Tibial nerve (tissue), 4 donors: ENCODE measurements around the gene QSER1. TPM values are rescaled to one million over a fixed set of nuclear protein-coding genes. Genes with fewer than 3 reads are reported as not detected.

Experiments
- DNase-seq, 2 donors: peaks; one replicate each; pipeline ENCODE4 v3.0.0-alpha.2; 2019; ENCODE audit warnings: low spot score in 2 of 2
- H3K27ac ChIP-seq, 4 donors: fragments of 200-600 bp; sonication (generic) in 3 of 4; one replicate each; pipeline ENCODE4 v1.5.1; 2017 to 2019; ENCODE audit warnings: mild to moderate bottlenecking in 1 of 4
- H3K27me3 ChIP-seq, 2 donors: fragments of 200-600 bp; sonication (generic) in 1 of 2; one replicate each; pipeline versions ENCODE4 v1.5.1 to v1.6.0; 2017 to 2019
- H3K36me3 ChIP-seq, 3 donors: fragments of 200-600 bp; sonication (generic); one replicate each; pipeline ENCODE4 v1.5.1; 2018 to 2019
- H3K4me1 ChIP-seq, 4 donors: fragments of 200-600 bp; sonication (generic) in 3 of 4; one replicate each; pipeline ENCODE4 v1.5.1; 2017 to 2019
- H3K4me3 ChIP-seq, 4 donors: fragments of 200-600 bp; sonication (generic) in 3 of 4; one replicate each; pipeline ENCODE4 v1.5.1; 2017 to 2019; ENCODE audit warnings: mild to moderate bottlenecking in 1 of 4, moderate library complexity in 1 of 4
- H3K9me3 ChIP-seq, 4 donors: fragments of 200-600 bp; sonication (generic) in 3 of 4; one replicate each; pipeline ENCODE4 v1.5.1; 2017 to 2019
- EP300 ChIP-seq, 2 donors: sonication (generic); formaldehyde crosslinking; IDR thresholded peaks; one replicate each; pipeline ENCODE4 v1.6.1; 2017; ENCODE audit warnings: antibody characterized with exemption in 2 of 2, mild to moderate bottlenecking in 1 of 2
- POLR2A ChIP-seq, 2 donors: fragments of 450-650 bp; IDR thresholded peaks; one replicate each; pipeline ENCODE4 v1.6.1; 2017; ENCODE audit warnings: antibody characterized with exemption in 2 of 2, mild to moderate bottlenecking in 2 of 2, moderate library complexity in 2 of 2
- WGBS, 2 donors: methylation state at CpG; one replicate each; pipeline ENCODE4 v1.1.5; 2018; 5-methylcytosine and 5-hydroxymethylcytosine counted together
- total RNA-seq, 4 donors: library from RNA; depleted of rRNA; stranded (reverse); fragments of >200 nt; gene quantifications; one replicate each; pipeline ENCODE4 v1.1.0, GENCODE V29; 2016
- TF ChIP-seq, protein P1 (sequence below), 5 experiments: fragments of 200-600 bp in 3 of 5; fragments of 450-650 bp in 2 of 5; sonication (generic) in 3 of 5; IDR thresholded peaks; one replicate each; pipeline ENCODE4 v1.5.1; 2016 to 2019; ENCODE audit warnings: antibody characterized with exemption in 5 of 5, mild to moderate bottlenecking in 3 of 5, moderate library complexity in 2 of 5

QSER1 gene
- total RNA-seq, 4 donors from 2014 or later = 35.1 to 45.4 (median 36.2) TPM

DNA sequence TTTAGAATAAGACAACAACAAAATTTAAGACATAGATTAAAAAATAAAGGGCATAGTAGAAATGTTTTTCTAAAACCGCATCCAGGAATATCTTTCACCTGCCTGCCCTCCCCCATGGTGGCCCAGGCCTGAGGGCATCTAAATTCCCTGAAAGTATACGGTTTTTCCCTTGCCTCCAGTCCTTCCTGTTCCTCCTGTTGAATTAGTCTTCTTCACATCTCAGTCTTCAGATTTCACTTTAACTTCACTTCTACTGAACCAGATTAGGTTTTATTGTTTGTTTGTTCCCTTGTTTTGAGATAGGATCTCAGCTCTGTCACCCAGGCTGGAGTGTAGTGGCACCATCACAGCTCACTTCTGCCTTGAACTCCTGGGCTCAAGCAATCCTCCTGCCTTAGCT is 90.0 kb downstream of the QSER1 start:
- TF ChIP-seq POLR2A (IDR thresholded peaks at IDR 0.05) = no peak
- TF ChIP-seq, protein P1, sequence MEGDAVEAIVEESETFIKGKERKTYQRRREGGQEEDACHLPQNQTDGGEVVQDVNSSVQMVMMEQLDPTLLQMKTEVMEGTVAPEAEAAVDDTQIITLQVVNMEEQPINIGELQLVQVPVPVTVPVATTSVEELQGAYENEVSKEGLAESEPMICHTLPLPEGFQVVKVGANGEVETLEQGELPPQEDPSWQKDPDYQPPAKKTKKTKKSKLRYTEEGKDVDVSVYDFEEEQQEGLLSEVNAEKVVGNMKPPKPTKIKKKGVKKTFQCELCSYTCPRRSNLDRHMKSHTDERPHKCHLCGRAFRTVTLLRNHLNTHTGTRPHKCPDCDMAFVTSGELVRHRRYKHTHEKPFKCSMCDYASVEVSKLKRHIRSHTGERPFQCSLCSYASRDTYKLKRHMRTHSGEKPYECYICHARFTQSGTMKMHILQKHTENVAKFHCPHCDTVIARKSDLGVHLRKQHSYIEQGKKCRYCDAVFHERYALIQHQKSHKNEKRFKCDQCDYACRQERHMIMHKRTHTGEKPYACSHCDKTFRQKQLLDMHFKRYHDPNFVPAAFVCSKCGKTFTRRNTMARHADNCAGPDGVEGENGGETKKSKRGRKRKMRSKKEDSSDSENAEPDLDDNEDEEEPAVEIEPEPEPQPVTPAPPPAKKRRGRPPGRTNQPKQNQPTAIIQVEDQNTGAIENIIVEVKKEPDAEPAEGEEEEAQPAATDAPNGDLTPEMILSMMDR (IDR thresholded peaks at IDR 0.05) = no peak
- no peak for TF ChIP-seq EP300 (IDR thresholded peaks at IDR 0.05)
- no peak for DNase-seq
- WGBS, 2 donors = 70 to 75% methylated on average over 2 of the region's 2 CpGs
- Histone ChIP-seq H3K4me1 (no peaks in the 10 kb centered on the region), H3K27ac (no peak overlapping the region), H3K36me3 (peaks cover 0 to 26% (median 0%) of the 10 kb centered on the region in 3 donors), H3K27me3 (no peaks in the 10 kb centered on the region), H3K9me3 (no peaks in the 10 kb centered on the region), H3K4me3 (no peak overlapping the region)

DNA sequence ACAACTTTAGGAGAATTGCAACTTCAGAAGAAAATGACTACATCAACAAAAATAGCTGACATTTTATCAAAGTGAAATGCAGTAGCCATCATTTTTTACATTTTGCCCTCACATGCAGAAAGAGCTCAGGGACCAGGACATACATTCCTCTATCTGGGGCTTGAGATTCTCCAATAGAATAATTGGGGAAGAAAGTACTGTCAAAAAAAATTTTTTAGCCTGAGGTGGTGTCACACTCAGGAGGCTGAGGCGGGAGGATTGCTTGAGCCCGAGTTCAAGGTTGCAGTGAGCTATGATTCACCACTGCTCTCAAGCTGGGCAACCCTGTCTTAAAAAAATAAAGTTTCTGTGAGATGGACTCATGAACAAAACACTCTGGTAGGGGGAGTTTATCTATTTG is 90.9 kb downstream of the QSER1 start:
- Histone ChIP-seq H3K4me3 (no peak overlapping the region), H3K27ac (no peak overlapping the region), H3K27me3 (no peaks in the 10 kb centered on the region), H3K9me3 (no peaks in the 10 kb centered on the region), H3K4me1 (no peaks in the 10 kb centered on the region), H3K36me3 (peaks cover 0 to 19% (median 0%) of the 10 kb centered on the region in 3 donors)
- WGBS, 2 donors = 94 to 100% methylated on average over 2 of the region's 2 CpGs
- TF ChIP-seq EP300 (IDR thresholded peaks at IDR 0.05) (no peak), POLR2A (IDR thresholded peaks at IDR 0.05) (no peak)
- TF ChIP-seq, protein P1 (IDR thresholded peaks at IDR 0.05) = no peak
- no peak for DNase-seq

DNA sequence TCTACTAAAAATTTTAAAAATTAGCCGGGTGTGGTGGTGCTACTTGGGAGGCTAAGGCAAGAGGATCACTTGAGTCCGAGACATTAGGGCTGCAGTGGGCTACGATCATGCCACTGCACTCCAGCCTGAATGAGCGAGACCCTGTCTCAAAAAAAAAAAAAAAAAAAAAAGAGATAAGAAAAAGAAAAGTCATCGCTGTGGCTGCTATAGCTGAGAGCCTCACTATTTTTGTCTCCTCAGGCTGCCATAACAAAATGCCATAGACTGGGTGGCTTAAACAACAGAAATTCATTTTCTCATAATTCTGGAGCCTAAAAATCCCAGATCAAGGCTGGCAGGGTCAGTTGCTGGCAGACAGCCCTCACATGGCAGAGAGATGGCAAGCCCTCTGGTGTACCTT is 93.0 kb downstream of the QSER1 start:
- no peaks in the 10 kb centered on the region for H3K9me3 ChIP-seq
- no peaks in the 10 kb centered on the region for H3K27me3 ChIP-seq
- 96 to 98% methylated on average over 5 of the region's 5 CpGs for WGBS, 2 donors

DNA sequence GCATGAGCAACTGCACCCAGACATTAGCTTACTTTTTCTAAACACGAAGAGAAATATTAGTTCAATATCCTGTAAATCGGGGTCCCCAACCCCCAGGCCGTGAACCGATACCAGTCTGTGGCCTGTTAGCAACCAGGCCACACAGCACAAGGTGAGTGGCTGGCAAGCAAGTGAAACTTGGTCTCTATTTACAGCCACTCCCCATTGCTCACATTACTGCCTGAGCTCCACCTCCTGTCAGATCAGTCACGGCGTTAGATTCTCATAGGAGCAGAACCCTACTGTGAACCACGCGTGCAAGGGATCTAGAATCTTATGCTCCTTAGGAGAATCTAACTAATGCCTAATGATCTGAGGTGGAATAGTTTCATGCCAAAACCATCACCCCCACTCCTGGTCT is 95.2 kb downstream of the QSER1 start:
- Histone ChIP-seq H3K4me3 (no peak overlapping the region), H3K4me1 (no peaks in the 10 kb centered on the region), H3K9me3 (peaks cover 0 to 15% (median 2%) of the 10 kb centered on the region in 4 donors), H3K36me3 (peaks cover 0 to 12% (median 0%) of the 10 kb centered on the region in 3 donors), H3K27ac (no peak overlapping the region), H3K27me3 (no peaks in the 10 kb centered on the region)
- 72 to 82% methylated on average over 8 of the region's 8 CpGs for WGBS, 2 donors
- TF ChIP-seq, protein P1 (IDR thresholded peaks at IDR 0.05) = no peak
- TF ChIP-seq EP300 (IDR thresholded peaks at IDR 0.05) (no peak), POLR2A (IDR thresholded peaks at IDR 0.05) (no peak)
- no peak for DNase-seq

More for the DNA sequence above, 93.0 kb downstream of the QSER1 start:
- DNase-seq = no peak
- Histone ChIP-seq H3K27ac (no peak overlapping the region), H3K36me3 (peaks cover 0 to 13% (median 0%) of the 10 kb centered on the region in 3 donors), H3K4me3 (no peak overlapping the region), H3K4me1 (no peaks in the 10 kb centered on the region)
- TF ChIP-seq EP300 (IDR thresholded peaks at IDR 0.05) = no peak
- TF ChIP-seq, protein P1 (IDR thresholded peaks at IDR 0.05) = no peak
- TF ChIP-seq POLR2A (IDR thresholded peaks at IDR 0.05) = no peak

DNA sequence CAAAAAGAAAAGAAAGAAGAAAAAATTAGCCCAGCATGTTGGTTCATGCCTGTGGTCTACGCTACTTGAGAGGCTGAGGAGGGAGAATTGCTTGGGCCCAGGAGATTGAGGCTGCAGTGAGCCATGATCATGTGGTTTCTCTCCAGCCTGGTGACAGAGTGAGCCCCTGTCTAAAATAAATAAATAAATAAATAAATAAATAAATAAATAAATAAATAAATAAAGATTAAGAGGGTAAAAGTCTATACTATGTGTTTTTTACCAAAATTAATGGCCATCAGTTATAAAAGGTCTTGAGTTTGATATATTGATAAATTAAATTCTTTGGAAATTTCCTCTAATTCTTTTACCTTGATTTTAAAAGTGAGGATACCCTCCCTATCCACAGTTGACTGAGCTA is 97.9 kb downstream of the QSER1 start:
- Histone ChIP-seq H3K27ac (no peak overlapping the region), H3K4me3 (no peak overlapping the region), H3K4me1 (no peaks in the 10 kb centered on the region), H3K27me3 (no peaks in the 10 kb centered on the region), H3K9me3 (peaks cover 0 to 15% (median 2%) of the 10 kb centered on the region in 4 donors), H3K36me3 (no peaks in the 10 kb centered on the region)
- DNase-seq = no peak
- TF ChIP-seq, protein P1 (IDR thresholded peaks at IDR 0.05) = no peak
- TF ChIP-seq POLR2A (IDR thresholded peaks at IDR 0.05) = no peak
- TF ChIP-seq EP300 (IDR thresholded peaks at IDR 0.05) = no peak
- WGBS, 2 donors = 0 to 100% methylated on average over 1 of the region's 1 CpG
